PFSK-1 (cell line): ENCODE measurements around the gene L3MBTL4.

ENCODE experiments used
- FOXP2 ChIP-seq: optimal IDR thresholded peaks from 2 replicates; pipeline ENCODE3; 2011; ENCODE audit warnings: borderline replicate concordance, control low read depth, inconsistent platforms; ENCODE audit not compliant: insufficient read depth; ENCODE audit errors: extremely low read length, extremely low read depth
- POLR2AphosphoS5 ChIP-seq: IDR thresholded peaks from 2 replicates; pipeline ENCODE4 v1.6.1; 2012; ENCODE audit warnings: low read depth, mild to moderate bottlenecking, control low read depth, low read length, moderate library complexity
- SIN3A ChIP-seq: IDR thresholded peaks from 2 replicates; pipeline ENCODE4 v1.6.1; 2012; ENCODE audit warnings: mild to moderate bottlenecking, low read length, moderate library complexity, borderline replicate concordance; ENCODE audit not compliant: insufficient read depth
- TAF1 ChIP-seq: IDR thresholded peaks from 2 replicates; pipeline ENCODE4 v1.6.1; 2012; ENCODE audit warnings: low read length, control low read depth, borderline replicate concordance; ENCODE audit not compliant: insufficient read depth
- TF ChIP-seq, protein P1 (sequence below), 2 experiments: IDR thresholded peaks; 2 replicates each; pipeline versions ENCODE4 v1.6.1 to v1.8.0; 2011 to 2012; ENCODE audit warnings: low read depth in 2 of 2, low read length in 2 of 2, control low read depth in 1 of 2, inconsistent platforms in 1 of 2, mild to moderate bottlenecking in 1 of 2, moderate library complexity in 1 of 2; ENCODE audit not compliant: insufficient read depth in 1 of 2

Gene L3MBTL4

DNA sequence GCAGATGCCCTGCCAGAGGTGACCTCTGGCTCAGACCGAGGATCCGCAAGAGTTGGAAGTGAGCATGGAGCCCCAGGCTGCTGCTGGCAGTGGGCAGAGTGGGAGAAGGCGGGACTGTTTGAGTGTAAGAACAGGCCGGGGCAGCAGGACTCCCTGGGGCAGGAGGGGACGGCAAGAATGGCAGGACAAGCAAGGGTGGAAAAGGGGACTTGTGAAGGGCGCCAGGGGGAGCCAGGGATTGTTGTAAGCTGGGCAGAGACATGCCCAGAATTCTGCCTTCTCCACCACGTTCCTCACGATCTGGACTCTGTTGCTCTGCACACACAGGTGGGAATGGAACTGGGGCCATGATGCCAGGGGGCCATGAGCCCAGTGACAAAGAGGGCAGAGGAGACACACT is 447.0 kb downstream of the L3MBTL4 start:
- TF ChIP-seq POLR2AphosphoS5: no peak
- TF ChIP-seq TAF1: no peak
- TF ChIP-seq, protein P1, sequence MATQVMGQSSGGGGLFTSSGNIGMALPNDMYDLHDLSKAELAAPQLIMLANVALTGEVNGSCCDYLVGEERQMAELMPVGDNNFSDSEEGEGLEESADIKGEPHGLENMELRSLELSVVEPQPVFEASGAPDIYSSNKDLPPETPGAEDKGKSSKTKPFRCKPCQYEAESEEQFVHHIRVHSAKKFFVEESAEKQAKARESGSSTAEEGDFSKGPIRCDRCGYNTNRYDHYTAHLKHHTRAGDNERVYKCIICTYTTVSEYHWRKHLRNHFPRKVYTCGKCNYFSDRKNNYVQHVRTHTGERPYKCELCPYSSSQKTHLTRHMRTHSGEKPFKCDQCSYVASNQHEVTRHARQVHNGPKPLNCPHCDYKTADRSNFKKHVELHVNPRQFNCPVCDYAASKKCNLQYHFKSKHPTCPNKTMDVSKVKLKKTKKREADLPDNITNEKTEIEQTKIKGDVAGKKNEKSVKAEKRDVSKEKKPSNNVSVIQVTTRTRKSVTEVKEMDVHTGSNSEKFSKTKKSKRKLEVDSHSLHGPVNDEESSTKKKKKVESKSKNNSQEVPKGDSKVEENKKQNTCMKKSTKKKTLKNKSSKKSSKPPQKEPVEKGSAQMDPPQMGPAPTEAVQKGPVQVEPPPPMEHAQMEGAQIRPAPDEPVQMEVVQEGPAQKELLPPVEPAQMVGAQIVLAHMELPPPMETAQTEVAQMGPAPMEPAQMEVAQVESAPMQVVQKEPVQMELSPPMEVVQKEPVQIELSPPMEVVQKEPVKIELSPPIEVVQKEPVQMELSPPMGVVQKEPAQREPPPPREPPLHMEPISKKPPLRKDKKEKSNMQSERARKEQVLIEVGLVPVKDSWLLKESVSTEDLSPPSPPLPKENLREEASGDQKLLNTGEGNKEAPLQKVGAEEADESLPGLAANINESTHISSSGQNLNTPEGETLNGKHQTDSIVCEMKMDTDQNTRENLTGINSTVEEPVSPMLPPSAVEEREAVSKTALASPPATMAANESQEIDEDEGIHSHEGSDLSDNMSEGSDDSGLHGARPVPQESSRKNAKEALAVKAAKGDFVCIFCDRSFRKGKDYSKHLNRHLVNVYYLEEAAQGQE (IDR thresholded peaks at IDR 0.05; ENCODE audit: insufficient read depth in 1 of 2, low read depth in 2 of 2, low read length in 2 of 2): no peak
- TF ChIP-seq FOXP2: no peak
- TF ChIP-seq SIN3A: no peak

DNA sequence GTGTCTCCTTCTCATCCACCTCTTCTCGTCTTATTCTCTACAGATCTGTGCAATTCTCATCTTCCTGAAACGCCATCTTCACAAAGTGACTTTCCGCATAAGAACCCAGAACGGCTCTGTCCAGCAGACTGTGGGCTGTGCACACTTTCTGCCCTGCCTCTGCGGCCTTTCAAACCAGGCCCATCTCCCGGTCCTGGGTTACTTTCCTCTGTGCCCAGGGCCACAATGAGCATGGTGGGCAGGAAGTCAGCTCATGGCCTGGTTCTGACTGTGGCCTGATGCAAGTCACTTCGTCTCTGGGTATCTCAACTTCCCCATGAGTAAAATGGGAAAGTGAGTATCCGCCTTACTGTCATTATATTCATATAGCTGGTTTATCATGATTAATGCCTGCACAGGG is 447.7 kb downstream of the L3MBTL4 start:
- TF ChIP-seq FOXP2 (no peak), SIN3A (no peak), TAF1 (no peak), POLR2AphosphoS5 (no peak)
- TF ChIP-seq, protein P1 (IDR thresholded peaks at IDR 0.05; ENCODE audit: insufficient read depth in 1 of 2, low read depth in 2 of 2, low read length in 2 of 2): no peak

DNA sequence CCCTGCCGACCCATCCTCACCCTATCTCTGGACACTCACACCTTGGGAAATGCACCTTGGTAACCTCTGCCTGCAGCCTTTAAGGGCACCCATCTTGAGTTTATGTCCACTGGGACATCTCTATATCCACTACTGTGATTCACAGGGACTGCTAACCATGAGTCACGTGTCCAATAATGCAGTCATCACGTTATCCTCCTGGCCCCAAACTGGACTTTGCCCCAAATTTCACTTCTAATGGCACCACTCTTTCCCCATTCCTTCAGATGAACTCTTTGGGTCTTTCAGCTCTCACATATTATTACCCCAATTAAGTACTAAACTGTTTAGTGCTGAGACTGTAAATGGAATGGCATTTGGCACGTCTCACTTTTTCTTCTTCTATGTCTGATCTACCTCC is 448.2 kb downstream of the L3MBTL4 start:
- TF ChIP-seq FOXP2 (no peak), TAF1 (no peak), SIN3A (no peak), POLR2AphosphoS5 (no peak)
- TF ChIP-seq, protein P1 (IDR thresholded peaks at IDR 0.05; ENCODE audit: insufficient read depth in 1 of 2, low read depth in 2 of 2, low read length in 2 of 2): no peak

DNA sequence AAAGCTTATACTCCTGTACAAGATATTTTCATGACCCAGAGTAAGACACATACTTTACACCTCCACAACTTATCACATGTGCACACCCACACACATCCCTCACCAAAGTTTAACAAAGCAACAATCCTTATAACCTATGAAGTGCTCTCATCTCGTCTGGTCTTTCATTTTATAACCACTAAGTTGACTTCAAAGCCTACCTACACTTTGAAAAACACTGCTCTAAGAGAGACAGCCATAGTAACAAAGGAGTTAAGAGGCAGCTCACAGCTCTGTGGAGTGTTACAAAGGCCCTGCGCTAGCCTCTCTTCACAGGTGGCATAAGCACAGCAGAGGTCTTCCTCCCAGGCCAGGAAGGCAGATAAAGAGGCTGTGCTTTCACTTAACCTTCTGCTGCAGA is 449.7 kb downstream of the L3MBTL4 start:
- TF ChIP-seq SIN3A (no peak), TAF1 (no peak)

DNA sequence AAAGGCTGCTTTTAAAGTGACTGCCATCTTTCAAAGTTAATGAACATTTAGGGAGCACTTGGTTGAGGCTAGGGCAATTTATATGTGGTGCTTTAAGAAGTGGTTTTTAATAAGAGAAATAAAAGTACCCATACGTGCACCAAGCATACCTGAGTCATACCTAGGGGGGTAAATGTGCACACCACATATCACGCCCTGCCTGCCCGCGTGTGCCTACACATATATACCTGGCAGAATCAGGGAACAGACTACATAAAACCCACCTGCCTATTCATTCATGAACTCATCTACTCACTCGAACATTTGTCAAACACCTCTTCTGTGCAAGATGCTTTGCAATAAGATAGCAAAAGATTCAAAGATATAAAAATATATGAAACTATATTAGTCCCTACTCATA is 450.1 kb downstream of the L3MBTL4 start:
- TF ChIP-seq FOXP2: no peak

DNA sequence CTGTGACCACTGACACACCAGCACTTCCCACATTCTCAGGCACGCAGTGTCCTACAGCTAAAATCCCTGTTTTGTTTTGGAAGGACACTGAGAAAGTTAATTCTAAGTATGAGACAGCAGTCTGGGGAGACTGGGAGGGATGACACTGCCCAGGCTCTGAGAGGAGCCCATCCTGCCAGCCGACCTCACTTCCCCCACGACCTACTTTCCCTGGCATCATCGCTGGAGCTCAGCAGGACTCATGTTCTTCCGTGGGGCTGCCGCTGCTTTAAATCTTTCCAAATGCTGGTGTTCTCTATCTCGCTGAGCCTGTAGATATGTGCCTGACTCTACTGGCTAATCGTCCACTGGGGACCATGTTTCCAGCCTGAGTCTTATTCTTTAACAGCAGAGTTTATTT is 450.6 kb downstream of the L3MBTL4 start:
- no peak for TF ChIP-seq TAF1
- no peak for TF ChIP-seq SIN3A
- TF ChIP-seq POLR2AphosphoS5: no peak
- TF ChIP-seq, protein P1 (IDR thresholded peaks at IDR 0.05; ENCODE audit: insufficient read depth in 1 of 2, low read depth in 2 of 2, low read length in 2 of 2): no peak
- TF ChIP-seq FOXP2: no peak
